SK-N-MC (cell line): ENCODE data around the gene PACS2.
A peak's percentile ranks its signal among the peaks of the same experiment; 100 is the strongest.

Experiments used
- DNase-seq: peaks from one replicate; pipeline ENCODE4 v3.0.0-alpha.2; 2011; ENCODE audit warnings: low read depth, low spot score
- H3K27ac ChIP-seq: fragments of 200-600 bp; sonication (generic); 2 replicates; pipeline ENCODE4 v1.5.1; 2016; ENCODE audit warnings: mixed run types
- H3K36me3 ChIP-seq: fragments of 200-600 bp; sonication (generic); 2 replicates; pipeline ENCODE4 v1.6.1; 2017; ENCODE audit warnings: antibody characterized with exemption, low read length, mixed read lengths; ENCODE audit not compliant: insufficient read depth
- H3K4me3 ChIP-seq: fragments of 200-600 bp; sonication (generic); 2 replicates; pipeline ENCODE4 v1.5.1; 2016
- H3K9ac ChIP-seq: fragments of 200-600 bp; sonication (generic); 2 replicates; pipeline ENCODE4 v1.8.0; 2017; ENCODE audit warnings: mixed run types, mixed read lengths; ENCODE audit not compliant: insufficient read length
- H3K9me3 ChIP-seq: fragments of 200-600 bp; sonication (generic); 2 replicates; pipeline ENCODE4 v1.6.1; 2017; ENCODE audit warnings: low read depth, mild to moderate bottlenecking, antibody characterized with exemption, low read length, moderate library complexity, mixed read lengths
- EZH2 ChIP-seq: fragments of 200-600 bp; sonication (generic); IDR thresholded peaks from one replicate; pipeline ENCODE4 v1.6.1; 2017; ENCODE audit warnings: antibody characterized with exemption
- FOXP2 ChIP-seq: optimal IDR thresholded peaks from 2 replicates; pipeline ENCODE3; 2011; ENCODE audit warnings: mild to moderate bottlenecking, moderate library complexity; ENCODE audit not compliant: insufficient read depth; ENCODE audit errors: extremely low read length, control extremely low read depth
- POLR2AphosphoS5 ChIP-seq: IDR thresholded peaks from 2 replicates; pipeline ENCODE4 v1.6.1; 2012; ENCODE audit warnings: mild to moderate bottlenecking, low read depth, low read length, borderline replicate concordance

PACS2 gene

GRCh38 chr14:105398044-105398725 lies 83.6 kb downstream of the PACS2 start, which contains the start of gene TEX22:
TEX22 (plus strand) TSS chr14:105398538; CDS start chr14:105399341, 803 bp downstream.
- H3K36me3 ChIP-seq: peaks cover 23% of the 10 kb centered on the region
- H3K9me3 ChIP-seq: no peaks in the 10 kb centered on the region
- TF ChIP-seq EZH2 (no peak), POLR2AphosphoS5 (peak; percentile 87)
- DNase-seq: no peak
- H3K27ac ChIP-seq: peak within 1 kb of the TSS; percentile 72
- H3K9ac ChIP-seq: peak within 1 kb of the TSS; percentile 94
- H3K4me3 ChIP-seq: peak within 1 kb of the TSS; percentile 94

DNA sequence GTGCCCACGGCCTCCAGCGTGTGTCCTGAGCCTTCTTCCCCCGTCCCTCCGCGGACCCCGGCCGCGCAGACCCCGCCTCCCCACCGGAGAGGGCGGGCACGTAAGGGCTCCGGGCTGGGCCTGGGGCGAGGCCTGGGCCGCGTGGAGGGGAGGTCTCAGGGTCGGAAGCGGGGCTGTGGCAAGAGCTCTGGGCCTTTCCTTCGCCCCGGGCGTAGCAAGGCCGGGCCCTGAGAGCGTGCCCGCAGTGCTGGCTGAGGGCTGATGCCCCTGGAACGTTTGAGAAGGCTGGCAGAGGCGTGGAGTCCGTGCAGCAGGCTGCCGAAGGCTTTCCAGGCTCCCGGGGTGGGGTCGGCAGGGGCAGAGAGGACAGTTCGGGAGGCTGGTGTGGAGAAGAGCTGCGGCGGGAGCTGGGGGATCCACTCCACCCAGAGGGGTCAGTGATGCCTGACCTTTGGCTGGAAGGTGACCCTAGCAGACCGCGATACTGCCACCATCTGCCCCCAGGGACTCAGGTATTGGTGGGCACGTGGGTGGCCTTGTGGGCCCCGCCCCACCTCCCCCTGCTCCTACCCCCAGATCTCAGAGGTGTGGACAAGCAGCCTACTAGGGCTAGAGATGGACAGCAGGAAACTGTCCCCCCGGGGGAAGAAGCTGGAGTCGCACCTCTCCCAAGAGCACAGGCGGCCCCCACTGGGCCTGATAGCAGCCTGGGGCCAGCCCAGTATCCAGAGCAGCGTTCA lies 84.3 kb downstream of the PACS2 start:
- Histone ChIP-seq H3K36me3 (peaks cover 23% of the 10 kb centered on the region), H3K9ac (peak overlapping the region; percentile 94), H3K4me3 (peak overlapping the region; percentile 94), H3K27ac (peak overlapping the region; percentile 72), H3K9me3 (no peaks in the 10 kb centered on the region)
- TF ChIP-seq POLR2AphosphoS5 (peak; percentile 43; the same call in 1 of the 2 replicates), EZH2 (no peak)
- DNase-seq: no peak

DNA sequence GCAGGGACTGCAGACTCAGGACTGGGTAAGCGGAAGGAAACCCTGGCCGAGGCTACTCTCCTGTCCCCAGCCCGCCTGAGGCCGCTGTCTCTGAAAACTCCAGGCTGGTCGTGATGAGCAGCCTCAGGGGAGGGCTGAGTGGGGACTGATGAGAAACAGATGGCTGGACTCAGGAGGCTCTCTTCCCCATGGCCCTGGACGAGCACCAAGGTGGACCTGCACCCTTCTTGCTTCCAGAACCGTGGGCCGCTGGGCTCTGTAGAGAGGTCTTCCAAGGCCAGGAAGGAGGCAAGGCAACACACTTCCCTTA lies 84.9 kb downstream of the PACS2 start:
- no peak for TF ChIP-seq POLR2AphosphoS5
- no peak for TF ChIP-seq FOXP2
- TF ChIP-seq EZH2: no peak
- Histone ChIP-seq H3K27ac (no peak overlapping the region), H3K9ac (no peak overlapping the region), H3K36me3 (peaks cover 23% of the 10 kb centered on the region), H3K4me3 (peak overlapping the region; percentile 94), H3K9me3 (no peaks in the 10 kb centered on the region)
- DNase-seq: no peak

GRCh38 chr14:105400016-105400415 lies 85.5 kb downstream of the PACS2 start:
- no peak for TF ChIP-seq FOXP2
- TF ChIP-seq POLR2AphosphoS5: no peak; the same call in 1 of the 2 replicates
- TF ChIP-seq EZH2: no peak
- no peak for DNase-seq
- H3K9ac ChIP-seq: no peak overlapping the region
- H3K4me3 ChIP-seq: no peak overlapping the region
- peaks cover 23% of the 10 kb centered on the region for H3K36me3 ChIP-seq
- no peak overlapping the region for H3K27ac ChIP-seq
- no peaks in the 10 kb centered on the region for H3K9me3 ChIP-seq

- Histone ChIP-seq H3K4me3 (no peak overlapping the region), H3K9ac (no peak overlapping the region), H3K36me3 (peaks cover 23% of the 10 kb centered on the region), H3K27ac (no peak overlapping the region), H3K9me3 (no peaks in the 10 kb centered on the region)
- TF ChIP-seq POLR2AphosphoS5: no peak
- no peak for TF ChIP-seq FOXP2
- TF ChIP-seq EZH2: no peak
- DNase-seq: no peak
Measured at GRCh38 chr14:105401699-105402098, 87.2 kb downstream of the PACS2 start.

GRCh38 chr14:105408592-105408991 lies 94.0 kb downstream of the PACS2 start:
- Histone ChIP-seq H3K27ac (no peak overlapping the region), H3K9ac (no peak overlapping the region), H3K36me3 (no peaks in the 10 kb centered on the region), H3K9me3 (no peaks in the 10 kb centered on the region), H3K4me3 (no peak overlapping the region)
- DNase-seq: no peak
- TF ChIP-seq POLR2AphosphoS5 (no peak), EZH2 (no peak), FOXP2 (no peak)

DNA sequence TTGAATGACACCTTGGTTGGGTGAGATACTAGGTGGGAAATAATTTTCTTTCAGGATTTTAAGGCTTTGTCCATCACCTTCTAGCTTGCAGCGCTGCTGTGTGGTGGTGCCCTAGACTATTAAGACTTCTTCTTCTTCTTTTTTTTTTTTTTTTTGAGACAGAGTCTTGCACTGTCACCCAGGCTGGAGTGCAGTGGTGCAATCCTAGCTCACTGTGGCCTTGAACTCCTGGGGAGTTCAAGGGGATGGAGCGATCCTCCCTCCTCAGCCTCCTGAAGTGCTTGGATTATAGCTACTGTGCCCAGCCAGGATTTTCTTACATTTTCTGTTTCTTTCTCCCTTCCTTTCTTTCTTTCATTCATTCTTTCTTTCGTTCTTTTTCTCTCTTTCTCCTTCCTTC lies 94.8 kb downstream of the PACS2 start:
- Histone ChIP-seq H3K9ac (no peak overlapping the region), H3K9me3 (no peaks in the 10 kb centered on the region), H3K4me3 (no peak overlapping the region), H3K27ac (peak overlapping the region; percentile 75), H3K36me3 (no peaks in the 10 kb centered on the region)
- no peak for DNase-seq
- no peak for TF ChIP-seq POLR2AphosphoS5
- TF ChIP-seq EZH2: no peak
- no peak for TF ChIP-seq FOXP2

GRCh38 chr14:105410642-105411016 lies 96.1 kb downstream of the PACS2 start:
- no peak for DNase-seq
- Histone ChIP-seq H3K9ac (no peak overlapping the region), H3K4me3 (peak overlapping the region; percentile 58), H3K9me3 (no peaks in the 10 kb centered on the region), H3K36me3 (no peaks in the 10 kb centered on the region), H3K27ac (peak overlapping the region; percentile 88)
- no peak for TF ChIP-seq POLR2AphosphoS5
- no peak for TF ChIP-seq FOXP2
- no peak for TF ChIP-seq EZH2
